NCI-H1694 treated with DMSO at 0.1 percent for 48 hours (cell line): ENCODE measurements around the gene TIMMDC1.
"Not testable (repeated sequence)": the region's sequence is repeated elsewhere in the genome, so short reads cannot be mapped to it uniquely, and the experiment has no call there.

Source experiments
- DNase-seq: peaks from one replicate; lab custom pipeline; 2025; lab: John Stamatoyannopoulos, UW

TIMMDC1 gene

DNA sequence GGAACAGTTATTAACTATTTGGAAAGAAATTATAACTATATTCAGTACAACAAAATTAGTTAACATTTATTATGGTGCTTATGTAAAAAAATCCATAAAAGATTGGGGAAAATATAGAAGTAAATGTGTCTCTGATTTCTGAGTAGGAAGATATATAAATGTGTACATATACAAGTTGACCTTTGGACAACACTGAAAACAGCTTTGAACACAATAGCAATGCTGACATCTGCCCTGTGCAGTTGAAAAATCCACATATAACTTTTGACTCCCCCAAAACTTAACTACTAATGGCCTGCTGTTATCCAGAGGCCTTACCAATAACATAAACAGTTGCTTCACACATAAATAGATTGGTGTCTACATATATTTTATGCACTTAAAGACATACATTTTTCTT lies 12.3 kb downstream of the TIMMDC1 start:
- DNase-seq, result no peak

DNA sequence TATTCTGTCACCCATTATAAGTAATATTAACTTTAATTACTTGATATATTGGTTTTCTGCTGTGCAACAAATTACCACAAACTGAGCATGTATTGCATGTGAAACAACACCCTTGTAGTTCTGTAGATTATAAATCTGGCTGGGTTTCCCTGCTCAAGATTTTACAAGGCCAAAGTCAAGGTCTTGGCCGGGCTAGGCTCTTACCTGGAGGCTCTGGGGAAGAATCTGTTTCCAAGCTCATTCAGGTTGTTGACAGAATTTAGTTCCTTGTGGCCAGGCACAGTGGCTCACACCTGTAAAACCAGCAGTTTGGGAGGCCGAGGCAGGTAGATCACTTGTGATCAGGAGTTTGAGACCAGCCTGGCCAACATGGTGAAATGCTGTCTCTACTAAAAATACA lies 16.3 kb downstream of the TIMMDC1 start:
- DNase-seq, result no peak

DNA sequence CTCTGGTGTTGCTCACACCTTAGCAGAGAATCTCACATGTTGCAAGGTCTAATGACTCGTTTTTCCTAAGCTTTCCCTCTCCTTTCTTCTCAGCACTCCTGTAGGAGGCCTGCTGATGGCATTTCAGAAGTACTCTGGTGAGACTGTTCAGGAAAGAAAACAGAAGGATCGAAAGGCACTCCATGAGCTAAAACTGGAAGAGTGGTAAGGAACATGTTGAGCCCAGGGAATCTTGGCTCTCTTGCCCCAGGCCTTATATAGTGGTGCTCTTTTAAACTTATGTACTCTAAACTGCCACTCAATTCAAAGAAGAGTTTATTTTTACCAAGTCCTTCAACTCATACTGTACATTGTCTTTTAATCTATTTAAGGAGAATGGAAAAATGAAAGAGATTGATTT lies 18.8 kb downstream of the TIMMDC1 start:
- DNase-seq, result no peak

DNA sequence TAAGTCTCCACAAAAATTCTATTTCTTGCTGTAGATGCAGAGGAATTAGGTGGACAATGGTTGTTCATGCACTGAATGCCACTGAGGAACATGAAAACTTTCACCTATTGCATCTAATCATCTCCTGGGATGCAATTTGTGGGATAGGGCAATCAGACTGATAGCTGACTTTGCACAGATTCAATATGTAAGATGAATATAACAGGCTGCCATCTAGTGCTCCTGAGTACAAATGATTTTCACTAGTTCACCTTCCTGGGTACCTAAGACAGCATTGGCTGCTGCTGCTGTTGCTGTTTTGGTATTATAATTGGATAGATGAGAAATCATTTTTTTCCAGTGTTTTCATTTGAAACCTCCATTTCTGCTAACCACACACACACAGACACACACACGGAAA lies 19.7 kb downstream of the TIMMDC1 start:
- no peak for DNase-seq

DNA sequence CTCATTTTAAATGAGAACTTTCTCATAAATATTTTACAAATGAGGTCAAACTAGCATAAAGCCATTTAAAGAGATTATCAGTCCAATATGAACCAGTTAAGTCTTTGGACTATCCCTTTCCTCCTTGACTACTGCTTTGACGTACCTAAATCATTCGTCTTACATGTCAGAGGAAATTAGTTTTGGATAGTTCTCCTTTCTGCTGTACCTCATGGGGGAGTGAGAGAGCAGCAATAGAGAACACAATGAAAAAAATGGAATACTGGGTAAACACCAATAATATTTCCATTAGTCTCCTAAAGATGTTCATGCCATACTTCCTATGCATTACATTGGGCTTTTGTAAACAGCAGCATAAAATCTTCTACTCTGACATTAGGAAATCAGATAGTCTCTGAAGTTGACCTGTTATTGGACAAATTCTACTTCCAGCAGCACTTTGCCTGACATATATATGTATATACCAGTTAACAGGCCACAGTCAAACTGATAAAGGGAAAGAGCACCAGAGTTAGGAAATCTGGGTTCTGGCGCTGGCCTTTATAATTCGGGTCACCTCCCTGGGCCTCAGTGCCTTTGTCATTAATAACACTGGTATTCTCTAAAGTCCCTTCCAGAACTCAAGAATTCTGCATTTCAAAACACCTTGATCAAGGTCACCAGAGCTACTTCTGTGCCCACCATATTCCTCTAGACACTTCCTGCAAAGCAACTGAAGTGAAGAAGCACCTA lies 26.8 kb downstream of the TIMMDC1 start:
- no peak for DNase-seq

DNA sequence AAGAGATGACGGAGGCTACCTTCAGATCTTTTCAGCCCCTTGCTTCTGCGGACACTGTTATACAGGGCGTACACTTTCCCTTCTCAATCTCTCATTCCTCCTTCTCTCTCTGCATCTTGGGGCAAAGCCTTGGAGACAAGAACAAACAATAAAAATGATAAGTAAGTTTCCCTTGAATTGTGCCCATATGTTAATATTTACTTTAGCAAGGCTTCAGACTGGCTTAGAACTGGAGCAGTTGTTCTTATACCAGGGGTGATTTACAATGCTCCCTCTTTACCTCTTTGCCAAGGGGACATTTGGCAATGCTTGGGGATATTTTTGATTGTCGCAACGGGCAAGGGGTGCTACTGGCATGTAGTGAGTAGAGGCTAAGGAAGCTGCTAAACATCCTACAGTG lies 29.4 kb downstream of the TIMMDC1 start:
- no peak for DNase-seq

DNA sequence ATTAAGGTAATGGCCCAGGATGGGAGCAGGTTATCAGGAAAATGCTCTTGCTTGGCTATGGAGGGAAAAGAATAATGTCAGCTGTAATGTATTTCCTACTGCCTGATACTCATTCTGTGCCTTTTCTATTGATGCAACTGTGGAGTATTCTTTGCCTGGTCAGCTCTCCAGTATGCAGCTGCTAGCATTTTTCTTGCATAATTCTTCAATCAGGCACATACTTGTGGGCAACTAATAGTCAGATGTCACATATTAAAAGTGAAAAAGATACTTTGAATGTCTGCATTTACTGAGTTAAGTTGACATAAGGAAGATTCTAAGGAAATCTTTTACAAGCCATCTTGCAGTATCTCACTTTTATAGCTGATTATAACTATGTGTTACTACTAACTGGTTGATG lies 31.5 kb downstream of the TIMMDC1 start:
- no peak for DNase-seq

DNA sequence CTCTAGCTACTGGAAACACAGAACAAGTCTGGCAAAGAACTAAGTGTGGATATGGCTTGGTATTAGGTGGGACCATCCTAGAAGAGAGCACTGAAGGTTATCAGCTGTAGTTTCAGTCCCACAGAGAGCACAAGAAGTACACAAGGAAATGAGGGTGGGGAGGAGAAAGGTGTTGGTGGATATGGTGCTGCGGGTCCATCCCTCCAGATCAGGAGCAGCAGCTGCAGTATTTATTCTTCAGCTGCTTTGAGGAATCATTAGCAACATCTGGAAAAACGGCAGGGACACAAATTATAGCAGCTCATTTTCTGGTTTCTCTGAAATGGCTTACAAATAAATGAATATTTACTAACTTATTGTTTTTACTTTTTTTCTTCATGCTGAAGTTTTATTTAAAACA lies 32.1 kb downstream of the TIMMDC1 start:
- no peak for DNase-seq

DNA sequence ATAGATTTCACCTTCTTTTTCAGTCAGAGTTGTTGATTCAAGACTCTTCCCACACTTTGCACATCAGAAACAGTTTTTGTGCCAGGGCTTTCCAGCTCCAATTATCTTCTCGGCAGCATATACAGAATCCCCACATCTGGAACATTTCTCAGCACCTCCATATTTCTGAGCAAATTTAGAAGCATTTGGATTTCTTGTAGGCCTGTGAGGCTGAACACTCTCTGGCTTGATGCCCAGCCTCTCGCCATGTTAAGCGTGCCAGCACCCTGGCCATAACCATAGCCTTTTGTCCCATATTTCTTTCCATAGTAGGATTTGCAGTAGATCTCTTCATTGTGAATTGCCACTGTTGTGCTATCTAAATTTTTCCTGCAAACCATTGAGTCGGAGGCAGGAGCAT lies 32.8 kb downstream of the TIMMDC1 start:
- DNase-seq, result no peak

DNA sequence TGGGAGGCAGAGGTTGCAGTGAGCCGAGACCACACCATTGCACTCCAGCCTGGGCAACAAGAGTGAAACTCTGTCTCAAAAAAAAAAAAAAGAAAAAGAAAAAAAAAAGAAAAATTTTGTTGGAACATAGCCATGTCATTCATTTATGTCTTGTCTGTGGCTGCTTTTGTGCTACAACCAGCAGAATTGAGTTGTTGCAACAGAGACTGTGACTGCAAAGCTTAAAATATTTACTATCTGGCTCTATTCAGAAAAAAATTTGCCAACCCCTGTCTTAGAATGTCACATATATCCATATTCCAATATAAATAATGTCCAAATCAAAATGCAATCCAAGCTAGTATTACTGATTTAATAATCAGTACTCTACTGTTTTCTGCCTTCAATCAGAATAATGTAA lies 35.9 kb downstream of the TIMMDC1 start:
- DNase-seq, result no peak

DNA sequence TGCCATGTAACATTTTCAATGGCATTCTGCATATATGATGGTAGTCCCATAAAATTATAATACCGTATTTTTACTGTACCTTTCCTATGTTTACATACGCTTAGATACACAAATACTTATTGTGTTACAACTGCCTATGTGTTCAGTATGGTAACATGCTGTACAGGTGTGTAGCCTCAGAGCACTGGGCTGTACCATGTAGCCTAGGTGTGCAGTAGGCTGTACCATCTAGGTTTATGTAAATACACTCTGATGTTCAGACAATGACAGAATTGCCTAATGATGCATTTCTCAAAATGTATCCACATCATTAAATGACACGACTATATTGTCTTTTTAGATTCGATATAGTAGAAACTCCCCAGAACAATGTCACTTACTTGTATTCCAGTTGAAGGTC lies 38.4 kb downstream of the TIMMDC1 start:
- DNase-seq, result no peak

DNA sequence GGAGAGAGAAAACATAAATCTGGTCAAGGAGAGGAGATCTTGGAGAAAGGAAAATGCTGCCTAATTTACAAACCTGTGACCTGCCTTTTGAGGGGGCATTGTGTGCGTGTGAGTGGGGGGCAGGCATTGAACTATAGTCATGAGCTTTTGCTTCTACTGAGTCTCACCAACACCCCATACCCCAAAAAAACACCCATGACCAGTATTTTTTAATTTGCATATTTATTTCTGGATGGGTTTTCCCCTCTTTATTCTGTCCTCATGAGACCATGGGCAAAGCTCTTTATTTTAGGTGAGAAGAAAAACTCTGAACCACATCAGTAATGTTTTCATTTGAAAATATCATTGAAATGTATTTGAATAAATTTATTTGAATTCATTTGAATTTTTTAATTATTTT lies 40.4 kb downstream of the TIMMDC1 start:
- no peak for DNase-seq

DNA sequence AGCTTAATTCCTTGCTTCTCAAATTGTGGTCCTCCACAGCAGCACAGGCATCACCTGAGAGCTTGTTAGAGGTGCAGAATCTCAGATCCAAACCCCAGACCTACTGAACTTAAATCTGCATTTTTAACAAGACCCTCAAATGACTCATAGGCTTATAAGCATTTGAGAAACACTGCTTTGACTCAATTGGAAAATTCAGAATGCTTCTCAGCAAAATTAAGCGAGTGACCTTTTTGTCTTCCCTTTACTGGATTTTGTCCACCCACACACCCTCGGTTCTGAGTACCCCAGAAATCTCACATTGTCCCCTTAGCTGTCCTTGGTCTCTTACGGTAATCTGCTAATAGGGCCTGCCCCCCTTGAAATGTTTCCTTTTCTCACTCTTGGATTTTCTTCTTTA lies 43.2 kb downstream of the TIMMDC1 start:
- no peak for DNase-seq

DNA sequence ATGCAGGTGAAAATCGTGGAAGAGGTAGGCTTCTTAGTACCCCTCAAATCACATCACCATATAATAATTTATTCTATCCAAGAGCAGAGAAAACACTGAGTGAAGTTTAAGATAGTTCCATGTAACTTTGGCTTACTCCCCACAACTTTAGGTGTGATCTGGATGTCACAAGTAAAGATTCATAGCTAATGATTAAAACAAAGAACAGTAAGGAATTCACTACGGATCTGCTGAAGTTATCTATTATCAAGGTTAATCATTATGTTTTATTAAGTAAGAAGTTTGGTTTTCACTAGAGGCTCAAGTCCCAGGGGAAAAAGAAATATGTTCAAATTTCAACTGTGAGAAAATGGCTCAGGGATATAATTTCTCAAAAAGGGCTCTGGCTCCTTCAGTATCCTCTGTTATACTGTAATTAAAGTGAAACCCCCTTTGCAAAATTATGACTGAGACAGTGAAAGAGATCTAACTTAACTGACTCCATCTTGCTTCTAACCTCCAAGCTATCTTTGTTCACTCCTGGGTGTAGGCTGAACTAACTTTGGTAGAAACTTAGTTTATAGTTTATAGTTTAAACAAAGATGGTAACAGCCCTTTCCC lies 43.9 kb downstream of the TIMMDC1 start:
- no peak for DNase-seq

DNA sequence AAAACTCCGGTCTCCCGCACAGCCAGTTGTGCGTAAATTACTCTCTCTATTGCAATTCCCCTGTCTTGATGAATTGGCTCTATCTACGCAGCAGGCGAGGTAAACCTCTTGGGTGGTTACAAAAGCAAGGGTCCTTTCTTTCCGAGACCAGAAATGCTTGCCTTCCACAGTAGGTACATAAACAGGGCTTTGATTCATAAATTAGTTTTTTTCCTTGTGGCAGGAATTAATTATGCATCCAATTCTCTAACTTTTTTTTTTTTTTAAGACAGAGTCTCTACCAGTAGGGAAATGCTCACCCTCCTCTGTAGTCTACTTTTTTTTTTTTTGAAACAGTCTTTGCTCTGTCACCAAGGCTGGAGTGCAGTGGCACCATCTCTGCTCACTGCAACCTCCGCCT lies 44.8 kb downstream of the TIMMDC1 start:
- no peak for DNase-seq

DNA sequence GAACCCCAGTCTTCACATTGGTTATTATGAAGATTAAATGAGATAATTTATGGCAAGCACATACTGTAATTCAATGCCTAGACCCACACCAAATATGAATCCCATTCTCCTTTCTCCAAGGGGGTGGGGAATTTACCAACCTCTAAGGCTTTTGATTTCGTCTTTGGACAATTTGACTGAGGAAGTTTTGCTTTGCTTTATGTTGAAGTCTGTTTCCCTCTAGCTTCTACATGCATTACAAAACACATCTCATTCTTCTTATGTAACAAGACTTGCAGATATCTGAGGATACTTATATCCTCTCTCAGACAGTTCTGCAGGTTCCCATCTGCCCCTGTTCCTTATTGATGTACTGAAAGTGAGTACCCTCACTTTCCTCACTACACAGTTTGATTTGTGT lies 48.9 kb downstream of the TIMMDC1 start:
- no peak for DNase-seq

DNA sequence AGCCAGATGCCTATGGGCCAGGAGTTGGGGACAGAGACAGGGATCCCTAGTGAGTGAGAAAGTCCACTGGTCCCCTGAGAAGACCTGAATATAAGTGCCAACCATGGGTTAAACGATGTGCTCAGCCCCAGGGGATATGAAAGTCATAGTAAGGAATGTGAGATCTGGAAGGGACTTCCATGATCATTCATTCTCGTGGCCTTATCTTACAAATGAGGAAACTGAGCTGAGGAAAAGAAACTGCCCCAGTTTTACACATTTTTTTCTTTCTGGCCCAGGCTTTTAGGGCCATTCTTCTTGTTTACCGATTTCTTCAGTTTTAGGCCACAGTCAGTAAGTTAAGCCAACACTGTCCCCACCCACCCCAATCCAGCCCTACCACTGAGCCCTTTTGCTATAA lies 50.0 kb downstream of the TIMMDC1 start:
- DNase-seq, result no peak

DNA sequence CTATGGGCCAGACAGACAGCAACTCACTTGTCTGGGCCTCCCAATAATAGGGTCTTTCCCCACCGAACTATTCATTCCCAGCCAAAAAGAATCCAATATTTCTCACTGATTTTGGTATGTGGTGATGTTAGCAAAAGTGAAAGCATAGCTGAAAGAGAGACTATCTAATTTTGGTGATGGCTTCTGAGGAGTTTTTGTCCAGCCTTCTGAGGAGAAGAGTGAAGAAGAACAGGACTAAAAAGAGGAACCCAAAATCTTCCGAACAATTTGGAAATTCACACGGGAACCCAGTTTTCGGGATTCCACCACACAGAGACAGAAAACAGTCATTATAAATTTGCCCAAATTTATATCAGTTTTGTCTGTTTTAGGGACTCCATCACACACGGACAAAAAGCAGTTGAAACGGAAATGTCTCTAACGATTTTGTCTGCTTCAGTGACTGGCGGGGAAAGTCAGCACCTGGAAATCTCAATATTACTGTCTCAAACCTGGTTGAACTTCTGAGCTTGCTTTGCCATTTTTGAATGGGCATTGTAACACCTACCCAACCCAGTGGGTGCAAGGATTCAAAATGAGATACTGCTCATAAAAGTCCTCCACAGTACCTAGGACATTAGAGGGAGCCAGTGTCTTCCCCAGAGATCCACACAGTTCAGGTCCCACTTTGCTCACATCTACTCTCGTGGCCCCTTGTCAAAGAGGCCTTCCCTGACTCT lies 52.0 kb downstream of the TIMMDC1 start:
- no peak for DNase-seq

DNA sequence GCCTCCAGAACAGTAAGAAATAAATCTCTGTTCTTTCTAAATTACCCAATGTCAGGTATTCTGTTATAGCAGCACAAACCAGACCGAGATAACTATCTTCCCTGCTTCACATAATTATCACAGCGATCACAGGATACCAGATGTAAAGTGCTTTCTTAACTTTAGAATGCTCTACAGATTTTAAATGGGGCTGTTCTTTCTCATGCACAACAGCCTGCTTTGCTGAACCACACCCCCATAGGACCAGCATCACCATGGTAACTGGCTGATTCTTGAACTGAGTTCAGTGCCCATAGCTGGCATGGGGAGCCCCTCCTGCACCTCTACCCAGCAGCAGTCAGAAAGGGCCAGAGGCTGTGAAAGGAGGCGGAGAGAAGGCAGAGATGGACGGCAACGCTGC lies 53.3 kb downstream of the TIMMDC1 start:
- DNase-seq, result no peak

DNA sequence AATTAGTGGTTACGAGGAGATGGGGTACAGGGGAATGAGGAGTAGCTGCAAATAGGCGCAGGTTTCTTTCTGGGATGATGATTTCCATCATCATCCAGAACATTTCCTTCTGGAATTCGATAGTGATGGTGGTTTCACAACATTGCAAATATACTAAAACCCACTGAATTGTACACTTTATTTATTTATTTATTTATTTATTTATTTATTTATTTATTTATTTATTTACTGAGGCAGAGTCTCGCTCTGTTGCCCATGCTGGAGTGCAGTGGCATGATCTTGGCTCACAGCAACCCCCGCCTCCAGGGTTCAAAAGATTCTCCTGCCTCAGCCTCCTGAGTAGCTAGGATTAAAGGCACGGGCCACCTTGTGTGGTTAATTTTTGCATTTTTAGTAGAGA lies 54.6 kb downstream of the TIMMDC1 start:
- not testable (repeated sequence) for DNase-seq

DNA sequence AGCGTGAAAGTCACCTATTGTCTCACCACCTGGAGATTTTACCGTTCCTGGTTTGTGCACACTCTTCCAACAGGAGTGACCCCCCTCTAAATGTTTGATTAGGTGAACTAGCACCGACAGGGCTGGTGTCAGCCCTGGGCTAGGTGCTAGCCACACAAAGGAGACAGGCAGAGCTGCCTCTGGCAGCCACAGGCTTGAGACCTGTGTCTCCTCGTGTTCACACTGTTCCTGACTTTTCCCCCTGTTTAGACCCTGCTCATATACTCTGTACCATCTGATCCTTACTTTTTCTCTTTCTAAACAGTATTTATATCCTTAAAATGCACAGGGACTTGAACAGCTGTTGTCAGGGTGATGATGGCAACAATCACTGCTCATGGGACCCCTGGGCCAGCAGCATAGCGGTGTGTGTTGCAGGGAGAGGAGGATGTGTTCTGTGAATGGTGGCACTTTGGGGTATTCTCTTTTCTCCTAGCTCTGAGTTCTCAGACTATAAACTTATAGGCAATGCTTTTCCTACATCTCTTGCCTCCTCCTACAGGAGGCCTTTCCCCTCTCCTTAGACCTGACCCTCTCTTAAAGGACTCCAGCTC lies 55.6 kb downstream of the TIMMDC1 start:
- DNase-seq, result no peak

DNA sequence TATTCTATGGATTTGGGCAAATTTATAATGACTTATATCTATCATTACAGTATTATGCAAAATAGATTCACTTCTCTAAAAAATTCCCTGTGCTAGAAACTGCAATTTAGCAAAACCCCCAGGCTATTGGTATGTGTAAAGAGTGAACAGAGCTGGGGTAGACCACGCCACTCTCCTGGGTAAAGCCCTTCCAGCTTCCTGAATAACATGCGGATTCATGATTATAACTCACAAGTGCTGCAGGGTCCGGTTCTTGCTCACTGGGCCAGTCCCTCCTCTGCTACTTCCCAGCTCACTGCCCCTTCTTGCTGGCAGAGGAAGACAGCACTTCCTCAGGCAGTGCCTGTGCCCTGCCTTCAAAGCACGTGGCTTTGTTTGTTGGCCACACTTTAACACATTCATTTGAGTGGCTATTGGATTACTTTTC lies 57.0 kb downstream of the TIMMDC1 start:
- no peak for DNase-seq

DNA sequence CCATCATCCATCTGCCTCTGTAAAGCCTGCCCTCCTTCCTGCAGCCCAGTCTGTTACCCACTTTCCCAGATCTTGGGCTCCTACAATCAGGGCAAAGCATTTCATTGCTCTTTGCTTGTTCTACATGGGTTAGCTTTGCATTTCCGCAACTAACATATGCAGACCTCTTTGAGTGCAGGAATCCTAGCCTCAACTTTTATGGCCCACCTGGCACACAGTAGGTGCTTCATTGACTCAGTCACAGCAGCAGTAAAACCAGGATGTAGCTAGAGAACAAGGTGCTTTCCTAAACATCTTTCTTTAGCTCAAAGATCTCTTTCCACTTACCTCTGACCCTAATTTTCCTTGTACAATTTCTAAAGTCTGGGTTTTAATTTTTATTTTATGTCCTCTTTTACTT lies 57.6 kb downstream of the TIMMDC1 start:
- DNase-seq, result no peak
